Left lobe of liver (tissue), 2 donors: Measurements from ENCODE around the gene MED26. TPM values are rescaled to one million over a fixed set of nuclear protein-coding genes. Genes with fewer than 3 reads are reported as not detected.
"Not testable (repeated sequence)": the region's sequence is repeated elsewhere in the genome, so short reads cannot be mapped to it uniquely, and the experiment has no call there.

Experiments
- ATAC-seq: fragments of 200-7000 bp; cut with Tn5 transposase; one replicate; pipeline ENCODE4 v1.9.1; 2020; ENCODE audit warnings: mild to moderate bottlenecking, moderate library complexity
- DNase-seq: peaks from one replicate; pipeline ENCODE4 v3.0.0-alpha.2; 2020; ENCODE audit warnings: low spot score
- total RNA-seq: library from RNA; stranded (reverse); gene quantifications from one replicate; pipeline ENCODE4 v1.2.1, GENCODE V29; 2021
- donor health status: DM: no; HTN: no; CAD: no; lungs with moderate emphysema.
- donor health status: DM: no; HTN: yes; CAD: no.

Gene MED26, protein sequence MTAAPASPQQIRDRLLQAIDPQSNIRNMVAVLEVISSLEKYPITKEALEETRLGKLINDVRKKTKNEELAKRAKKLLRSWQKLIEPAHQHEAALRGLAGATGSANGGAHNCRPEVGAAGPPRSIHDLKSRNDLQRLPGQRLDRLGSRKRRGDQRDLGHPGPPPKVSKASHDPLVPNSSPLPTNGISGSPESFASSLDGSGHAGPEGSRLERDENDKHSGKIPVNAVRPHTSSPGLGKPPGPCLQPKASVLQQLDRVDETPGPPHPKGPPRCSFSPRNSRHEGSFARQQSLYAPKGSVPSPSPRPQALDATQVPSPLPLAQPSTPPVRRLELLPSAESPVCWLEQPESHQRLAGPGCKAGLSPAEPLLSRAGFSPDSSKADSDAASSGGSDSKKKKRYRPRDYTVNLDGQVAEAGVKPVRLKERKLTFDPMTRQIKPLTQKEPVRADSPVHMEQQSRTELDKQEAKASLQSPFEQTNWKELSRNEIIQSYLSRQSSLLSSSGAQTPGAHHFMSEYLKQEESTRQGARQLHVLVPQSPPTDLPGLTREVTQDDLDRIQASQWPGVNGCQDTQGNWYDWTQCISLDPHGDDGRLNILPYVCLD
- 6.0 TPM for total RNA-seq

GRCh38 chr19:16628183-16628983 is at the start of gene MED26:
Gene MED26 (minus strand): TSS chr19:16628204. CDS start chr19:16627943, 261 bp downstream.
- DNase-seq (peak; percentile 97), ATAC-seq (peak; percentile 88)

- DNase-seq, result no peak
- ATAC-seq, result no peak
Measured at GRCh38 chr19:16677055-16677454, 49.1 kb upstream of the MED26 start.

DNA sequence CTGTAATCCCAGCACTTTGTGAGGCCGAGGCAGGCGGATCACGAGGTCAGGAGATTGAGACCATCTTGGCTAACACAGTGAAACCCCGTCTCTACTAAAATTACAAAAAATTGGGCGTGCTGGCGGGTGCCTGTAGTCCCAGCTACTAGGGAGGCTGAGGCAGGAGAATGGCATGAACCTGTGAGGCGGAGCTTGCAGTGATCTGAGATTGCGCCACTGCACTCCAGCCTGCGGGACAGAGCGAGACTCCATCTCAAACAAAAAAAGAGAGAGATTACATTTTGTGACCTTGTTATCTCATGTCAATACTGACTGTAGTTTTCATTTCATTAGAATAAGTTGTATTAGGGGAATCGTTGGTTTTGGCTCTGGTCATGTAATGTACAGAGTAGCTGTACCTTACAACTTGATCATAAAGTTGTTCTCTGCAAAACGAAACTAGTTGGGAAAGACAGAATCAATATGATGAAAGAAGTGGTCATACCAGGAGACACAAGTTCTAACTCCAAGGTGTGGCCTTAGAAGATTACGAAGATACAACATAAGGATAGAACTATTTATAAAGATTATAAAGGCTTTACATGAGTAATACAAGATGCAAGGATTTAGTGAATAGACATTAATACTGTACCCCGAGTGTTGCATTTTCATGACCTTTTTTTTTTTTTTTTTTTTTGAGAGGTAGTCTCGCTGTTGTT is 48.2 kb upstream of the MED26 start:
- ATAC-seq (peak; percentile 80), DNase-seq (peak; percentile 58)

DNA sequence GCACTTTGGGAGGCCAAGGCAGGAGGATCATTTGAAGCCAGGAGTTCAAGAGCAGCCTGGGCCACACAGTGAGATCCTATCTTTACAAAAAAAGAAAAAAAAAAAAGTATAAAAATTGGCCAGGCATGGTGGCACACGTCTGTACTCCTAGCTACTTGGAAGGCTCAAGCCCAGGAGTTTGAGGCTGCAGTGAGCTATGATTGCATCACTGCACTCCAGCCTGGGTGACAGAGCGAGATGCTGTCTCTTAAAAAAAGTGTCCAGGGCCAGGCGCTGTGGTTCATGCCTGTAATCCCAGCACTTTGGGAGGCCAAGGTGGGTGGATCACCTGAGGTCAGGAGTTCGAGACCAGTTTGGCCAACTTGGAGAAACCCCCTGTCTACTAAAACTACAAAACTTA is 45.8 kb upstream of the MED26 start:
- not testable (repeated sequence) for DNase-seq, ATAC-seq

GRCh38 chr19:16673231-16673630 is 45.2 kb upstream of the MED26 start:
- DNase-seq, result no peak
- no peak for ATAC-seq

DNA sequence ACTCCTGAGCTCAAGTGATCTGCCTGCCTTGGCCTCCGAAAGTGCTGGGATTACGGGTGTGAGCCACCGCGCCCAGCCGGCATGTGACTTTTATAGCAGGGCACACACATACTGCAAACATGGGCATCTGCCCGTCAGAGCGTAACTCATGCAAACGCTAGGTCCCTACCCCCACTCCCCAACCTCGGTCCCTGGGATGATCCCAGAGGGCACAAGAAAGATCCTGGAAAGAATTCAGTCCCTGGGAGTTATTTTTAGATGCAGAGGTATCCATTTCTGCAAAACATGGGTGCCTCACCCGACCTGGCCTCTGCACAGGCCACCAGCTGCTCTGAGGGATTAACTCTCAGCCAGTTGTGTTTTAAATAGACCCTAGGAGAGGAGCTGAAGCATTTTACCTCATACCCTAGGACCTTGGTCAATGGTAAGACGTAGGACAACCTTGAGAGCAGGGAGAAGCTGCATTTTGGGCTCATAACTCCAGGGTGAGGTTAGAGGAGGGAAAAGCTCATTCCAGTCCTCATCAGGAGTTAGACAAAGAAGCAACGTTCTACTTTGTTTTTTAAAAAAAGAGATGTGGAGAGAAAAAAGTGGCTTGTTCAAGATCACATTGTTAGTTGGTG is 43.8 kb upstream of the MED26 start:
- DNase-seq (no peak), ATAC-seq (no peak)

DNA sequence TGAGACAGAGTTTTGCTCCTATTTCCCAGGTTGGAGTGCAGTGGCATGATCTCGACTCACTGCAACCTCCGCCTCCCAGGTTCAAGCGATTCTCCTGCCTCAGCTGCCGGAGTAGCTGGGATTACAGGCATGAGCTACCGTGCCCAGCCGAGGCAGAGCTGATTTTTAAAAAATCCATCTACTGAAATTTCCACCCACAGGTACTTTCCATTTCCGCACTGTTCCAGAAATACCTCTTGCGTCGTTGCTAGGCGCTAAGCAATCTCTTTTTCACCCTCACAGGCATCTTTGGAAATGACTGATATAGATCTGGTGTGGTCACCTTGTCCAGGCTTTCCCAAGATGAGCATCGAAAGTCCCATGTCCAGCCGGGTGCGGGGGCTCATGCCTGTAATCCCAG is 42.3 kb upstream of the MED26 start:
- DNase-seq (no peak), ATAC-seq (no peak)

- ATAC-seq, DNase-seq: not testable (repeated sequence)
Measured at GRCh38 chr19:16668702-16669101, 40.7 kb upstream of the MED26 start.

GRCh38 chr19:16668176-16668575 is 40.2 kb upstream of the MED26 start:
- ATAC-seq, result no peak

GRCh38 chr19:16661480-16662034 is 33.6 kb upstream of the MED26 start:
- ATAC-seq, result no peak
- peak; percentile 55 for DNase-seq

More at GRCh38 chr19:16668176-16668575, 40.2 kb upstream of the MED26 start:
- no peak for DNase-seq

GRCh38 chr19:16660763-16661479 is 32.9 kb upstream of the MED26 start, which contains the start of gene TMEM38A:
Gene TMEM38A (plus strand): TSS chr19:16661139. CDS start chr19:16661218, 79 bp downstream.
- peak; percentile 65 for ATAC-seq

GRCh38 chr19:16659832-16660708 is 32.1 kb upstream of the MED26 start, which contains the start of gene SMIM7:
Gene SMIM7 (minus strand): TSS chr19:16660144. CDS start chr19:16660110, 34 bp downstream.
- DNase-seq, result peak; percentile 98
- ATAC-seq, result peak; percentile 91

More at GRCh38 chr19:16660763-16661479, 32.9 kb upstream of the MED26 start, which contains the start of gene TMEM38A:
- peak; percentile 68 for DNase-seq

- ATAC-seq (no peak), DNase-seq (no peak)
Measured at GRCh38 chr19:16659464-16659831, 31.4 kb upstream of the MED26 start.

- no peak for DNase-seq
- no peak for ATAC-seq
Measured at GRCh38 chr19:16657384-16657783, 29.4 kb upstream of the MED26 start.

- DNase-seq, result no peak
- no peak for ATAC-seq
Measured at GRCh38 chr19:16655727-16656126, 27.7 kb upstream of the MED26 start.

DNA sequence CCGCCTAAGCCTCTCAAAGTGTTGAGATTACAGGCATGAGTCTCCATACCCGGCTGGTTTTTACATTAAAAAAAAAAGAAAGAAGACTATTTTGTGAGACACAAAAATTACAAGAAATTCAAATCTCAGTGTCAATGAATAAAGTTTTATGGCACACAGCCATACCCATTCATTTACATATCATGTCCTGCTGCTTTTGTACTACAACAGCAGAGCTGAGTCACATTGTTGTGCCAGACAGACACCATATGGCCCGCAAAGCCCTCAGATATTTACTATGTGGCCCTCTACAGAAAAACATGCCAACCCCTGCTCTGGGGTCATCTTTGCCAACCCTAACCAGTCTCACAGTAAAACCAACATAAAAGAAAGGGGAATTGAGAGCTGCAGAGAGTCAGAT is 26.6 kb upstream of the MED26 start:
- ATAC-seq, result no peak
- DNase-seq, result no peak

- DNase-seq, result no peak
- no peak for ATAC-seq
Measured at GRCh38 chr19:16654140-16654539, 26.1 kb upstream of the MED26 start.

DNA sequence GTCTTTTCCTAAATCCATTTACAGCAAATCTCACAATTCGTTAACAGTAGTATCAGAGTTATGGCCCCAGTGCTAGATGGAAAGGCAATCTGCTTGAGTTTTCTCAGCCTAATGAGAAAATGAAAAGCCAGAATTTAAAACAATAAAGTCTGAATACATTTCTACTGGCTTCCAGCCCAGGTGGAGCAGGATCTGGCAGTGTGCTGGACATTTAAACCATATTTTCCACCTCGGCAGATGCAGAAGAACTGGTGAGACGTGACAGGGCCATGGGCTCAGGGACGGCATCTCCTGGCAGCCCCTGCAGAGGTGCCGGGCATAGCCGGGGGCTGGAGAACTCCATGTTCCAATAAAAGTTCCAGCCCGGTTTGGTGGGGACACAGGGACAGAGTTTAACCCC is 24.9 kb upstream of the MED26 start:
- ATAC-seq (no peak), DNase-seq (no peak)
